ENCODE results near the gene SYTL2. TPM values are rescaled to one million over a fixed set of nuclear protein-coding genes. Genes with fewer than 3 reads are reported as not detected.

The SYTL2 gene
- polyA plus RNA-seq, 1 donor from 2014 or later, result 2.3 TPM

- Histone ChIP-seq H3K27ac (ENCODE audit: low read length) (no peak overlapping the region), H2AFZ (ENCODE audit: low read depth, low read length) (no peak overlapping the region), H3K9me3 (ENCODE audit: low read length) (no peaks in the 10 kb centered on the region), H3F3A (ENCODE audit: insufficient read depth, low read length, poor library complexity, severe bottlenecking) (no peaks in the 10 kb centered on the region), H3K4me2 (ENCODE audit: low read length) (no peak overlapping the region), H3K36me3 (ENCODE audit: insufficient read depth, low read length) (no peaks in the 10 kb centered on the region), H3K9me2 (ENCODE audit: insufficient read depth, low read length) (no peaks in the 10 kb centered on the region), H3K9ac (ENCODE audit: low read length) (no peak overlapping the region), H3K27me3 (ENCODE audit: insufficient read depth, low read depth, low read length) (no peaks in the 10 kb centered on the region), H4K20me1 (ENCODE audit: insufficient read depth) (no peaks in the 10 kb centered on the region), H3K4me3 (ENCODE audit: low read length) (no peak overlapping the region), H3K79me2 (replicated peaks; ENCODE audit: insufficient read depth, low read length) (no peaks in the 10 kb centered on the region)
- TF ChIP-seq SMC3 (conservative IDR thresholded peaks at IDR 0.05; ENCODE audit: poor library complexity), result no peak
- TF ChIP-seq POLR2AphosphoS5 (IDR thresholded peaks at IDR 0.05), result no peak
- no peak for TF ChIP-seq EZH2 (IDR thresholded peaks at IDR 0.05; ENCODE audit: borderline replicate concordance, insufficient read depth, low read length, poor library complexity, severe bottlenecking)
- no peak for TF ChIP-seq RAD21 (conservative IDR thresholded peaks at IDR 0.05)
- no peak for TF ChIP-seq CTCF (IDR thresholded peaks at IDR 0.05; ENCODE audit: poor library complexity, severe bottlenecking)
- TF ChIP-seq TAF1 (IDR thresholded peaks at IDR 0.05; ENCODE audit: low read depth), result no peak
- TF ChIP-seq EP300 (conservative IDR thresholded peaks at IDR 0.05; ENCODE audit: poor library complexity, severe bottlenecking), result no peak
- TF ChIP-seq REST (IDR thresholded peaks at IDR 0.05; ENCODE audit: borderline replicate concordance), result no peak
- no peak for TF ChIP-seq MXI1 (conservative IDR thresholded peaks at IDR 0.05; ENCODE audit: poor library complexity, severe bottlenecking)
Measured at GRCh38 chr11:85825616-85826015, 14.7 kb upstream of the SYTL2 start.

- Histone ChIP-seq H2AFZ (ENCODE audit: low read depth, low read length) (no peak overlapping the region), H3K27me3 (ENCODE audit: insufficient read depth, low read depth, low read length) (no peaks in the 10 kb centered on the region), H3K27ac (ENCODE audit: low read length) (no peak overlapping the region), H3K79me2 (replicated peaks; ENCODE audit: insufficient read depth, low read length) (no peaks in the 10 kb centered on the region), H3K4me2 (ENCODE audit: low read length) (no peak overlapping the region), H3K9me3 (ENCODE audit: low read length) (no peaks in the 10 kb centered on the region), H3K9ac (ENCODE audit: low read length) (no peak overlapping the region), H3K9me2 (ENCODE audit: insufficient read depth, low read length) (no peaks in the 10 kb centered on the region), H3F3A (ENCODE audit: insufficient read depth, low read length, poor library complexity, severe bottlenecking) (no peaks in the 10 kb centered on the region), H3K36me3 (ENCODE audit: insufficient read depth, low read length) (no peaks in the 10 kb centered on the region), H3K4me3 (ENCODE audit: low read length) (no peak overlapping the region), H4K20me1 (ENCODE audit: insufficient read depth) (no peaks in the 10 kb centered on the region)
- TF ChIP-seq SMC3 (conservative IDR thresholded peaks at IDR 0.05; ENCODE audit: poor library complexity) (no peak), EP300 (conservative IDR thresholded peaks at IDR 0.05; ENCODE audit: poor library complexity, severe bottlenecking) (no peak)
Measured at GRCh38 chr11:85823816-85824215, 12.9 kb upstream of the SYTL2 start.

GRCh38 chr11:85822814-85823213 is 11.9 kb upstream of the SYTL2 start:
- H3K27me3 ChIP-seq (ENCODE audit: insufficient read depth, low read depth, low read length), result no peaks in the 10 kb centered on the region
- H3K27ac ChIP-seq (ENCODE audit: low read length), result no peak overlapping the region
- no peak overlapping the region for H2AFZ ChIP-seq (ENCODE audit: low read depth, low read length)
- no peaks in the 10 kb centered on the region for H3K9me2 ChIP-seq (ENCODE audit: insufficient read depth, low read length)
- H3K79me2 ChIP-seq (replicated peaks; ENCODE audit: insufficient read depth, low read length), result no peaks in the 10 kb centered on the region
- no peaks in the 10 kb centered on the region for H3F3A ChIP-seq (ENCODE audit: insufficient read depth, low read length, poor library complexity, severe bottlenecking)
- H4K20me1 ChIP-seq (ENCODE audit: insufficient read depth), result no peaks in the 10 kb centered on the region
- H3K9ac ChIP-seq (ENCODE audit: low read length), result no peak overlapping the region
- H3K4me3 ChIP-seq (ENCODE audit: low read length), result no peak overlapping the region
- no peak overlapping the region for H3K4me2 ChIP-seq (ENCODE audit: low read length)
- TF ChIP-seq RAD21 (conservative IDR thresholded peaks at IDR 0.05) (no peak), MXI1 (conservative IDR thresholded peaks at IDR 0.05; ENCODE audit: poor library complexity, severe bottlenecking) (no peak), EP300 (conservative IDR thresholded peaks at IDR 0.05; ENCODE audit: poor library complexity, severe bottlenecking) (no peak), POLR2AphosphoS5 (IDR thresholded peaks at IDR 0.05) (no peak), REST (IDR thresholded peaks at IDR 0.05; ENCODE audit: borderline replicate concordance) (no peak), EZH2 (IDR thresholded peaks at IDR 0.05; ENCODE audit: borderline replicate concordance, insufficient read depth, low read length, poor library complexity, severe bottlenecking) (no peak), SMC3 (conservative IDR thresholded peaks at IDR 0.05; ENCODE audit: poor library complexity) (no peak), CTCF (IDR thresholded peaks at IDR 0.05; ENCODE audit: poor library complexity, severe bottlenecking) (no peak)
- no peaks in the 10 kb centered on the region for H3K36me3 ChIP-seq (ENCODE audit: insufficient read depth, low read length)
- H3K9me3 ChIP-seq (ENCODE audit: low read length), result no peaks in the 10 kb centered on the region

All from neural cell (in vitro differentiated cells).